IPS-NIHi7 (cell line): Measurements from ENCODE around the gene AJAP1.

Experiments
- DNase-seq: peaks from one replicate; pipeline ENCODE4 v3.0.0; 2012; ENCODE audit warnings: mixed read lengths; ENCODE audit errors: extremely low spot score

The AJAP1 gene

DNA sequence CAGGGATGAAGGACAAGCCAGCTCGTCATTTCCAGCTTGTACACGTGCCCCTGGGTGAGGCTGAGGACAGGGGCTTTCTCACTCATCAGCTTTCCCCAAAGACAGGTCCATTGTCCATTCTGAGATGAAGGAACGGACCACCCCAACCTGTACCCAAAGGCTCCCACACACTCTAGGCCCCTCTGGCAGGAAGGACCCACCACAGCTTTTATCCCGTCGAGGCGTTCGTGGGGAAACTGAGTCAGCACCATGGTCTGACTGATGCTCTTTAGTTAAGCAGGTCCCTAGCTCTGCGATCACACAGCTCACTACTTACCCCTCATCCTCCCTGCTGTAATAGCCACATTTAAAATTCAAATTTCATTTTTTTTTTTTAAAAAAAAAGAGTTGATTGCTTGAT is 117.3 kb downstream of the AJAP1 start:
- DNase-seq, result no peak

DNA sequence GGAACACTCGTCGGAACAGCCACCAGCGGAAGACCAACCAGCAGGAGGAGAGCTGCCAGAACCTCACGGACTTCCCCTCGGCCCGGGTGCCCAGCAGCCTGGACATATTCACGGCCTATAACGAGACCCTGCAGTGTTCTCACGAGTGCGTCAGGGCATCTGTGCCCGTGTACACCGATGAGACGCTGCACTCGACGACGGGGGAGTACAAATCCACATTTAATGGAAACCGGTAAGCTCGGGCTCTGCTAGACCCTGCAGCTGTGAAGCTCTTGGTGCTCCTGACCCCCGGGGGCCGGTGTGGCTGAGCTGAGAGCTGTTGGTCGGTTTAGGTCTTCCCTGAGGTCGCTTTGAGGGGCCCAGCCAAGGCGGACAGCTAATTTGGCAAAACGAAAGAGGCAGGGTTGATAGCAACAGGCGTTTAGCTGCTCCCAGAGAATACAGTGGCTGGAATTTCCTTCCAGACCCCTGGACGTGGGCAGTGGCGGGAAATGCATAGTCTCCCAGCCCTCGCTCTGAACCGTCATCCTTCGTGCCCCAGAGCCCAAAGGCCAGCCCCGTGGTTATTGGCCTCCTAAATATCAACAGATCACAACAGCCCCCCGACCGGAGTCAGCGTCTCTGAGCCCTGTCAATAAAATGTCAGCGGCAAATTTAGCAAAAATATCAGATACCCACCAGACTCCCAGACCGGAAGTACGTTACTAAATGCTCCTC is 118.0 kb downstream of the AJAP1 start:
- DNase-seq, result no peak

DNA sequence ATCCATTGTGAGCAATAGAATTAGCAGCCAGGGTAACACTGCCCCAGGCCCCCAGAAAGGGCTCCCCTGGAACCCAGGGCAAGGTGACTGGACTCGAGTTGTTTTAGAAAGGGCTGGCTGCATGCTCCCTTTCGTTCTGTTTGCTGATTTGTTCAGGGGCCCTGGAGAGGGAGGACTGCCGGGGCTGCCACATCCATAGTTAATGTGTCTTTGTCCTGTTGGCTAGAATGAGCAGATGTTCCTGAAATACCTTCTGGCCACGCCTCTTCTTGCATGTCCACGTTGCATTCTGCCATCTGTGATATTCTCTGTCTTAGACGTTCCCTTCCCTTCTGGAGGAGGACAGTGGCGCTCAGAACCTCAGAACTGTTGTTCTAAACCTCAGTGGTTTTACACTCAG is 118.8 kb downstream of the AJAP1 start:
- no peak for DNase-seq

DNA sequence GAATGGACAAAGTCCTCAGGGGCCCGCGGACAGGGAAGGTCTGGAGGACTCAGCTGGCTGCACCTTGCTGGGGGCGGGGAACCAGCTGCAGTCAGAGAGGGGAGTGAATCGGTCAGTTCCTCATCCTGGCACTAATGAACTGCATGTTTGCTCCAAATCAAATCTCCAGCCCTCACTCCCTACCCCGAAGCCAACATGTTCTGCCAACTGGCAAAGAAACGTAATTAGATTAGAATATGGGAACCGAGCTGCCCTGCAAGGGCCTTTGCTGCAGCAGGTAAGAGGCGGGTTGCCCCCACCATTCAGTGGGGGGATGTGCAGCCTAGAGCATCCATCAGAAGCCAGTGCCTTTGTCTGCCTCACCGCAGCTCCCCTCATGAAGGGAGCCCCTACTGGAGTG is 121.1 kb downstream of the AJAP1 start:
- DNase-seq, result no peak

DNA sequence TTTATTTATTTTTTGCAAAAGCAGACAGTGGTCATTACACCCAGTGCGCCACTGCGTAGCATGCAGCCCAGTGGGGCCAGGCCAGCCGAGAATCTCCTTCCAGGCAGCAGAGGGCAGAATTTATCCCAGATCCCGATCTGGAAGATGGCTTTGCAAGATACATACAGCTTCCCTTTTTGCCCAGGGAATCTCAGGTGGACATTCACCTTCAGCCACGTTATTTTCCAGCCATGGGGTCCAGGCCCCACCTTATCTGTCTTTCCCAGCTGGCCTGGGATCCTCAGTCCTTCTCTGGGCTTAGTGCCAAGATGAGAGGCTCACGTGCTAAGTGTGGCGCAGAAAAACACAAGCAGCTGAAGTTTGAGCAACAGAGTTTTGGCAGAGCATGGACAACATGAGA is 123.6 kb downstream of the AJAP1 start:
- peak; percentile 69 for DNase-seq

DNA sequence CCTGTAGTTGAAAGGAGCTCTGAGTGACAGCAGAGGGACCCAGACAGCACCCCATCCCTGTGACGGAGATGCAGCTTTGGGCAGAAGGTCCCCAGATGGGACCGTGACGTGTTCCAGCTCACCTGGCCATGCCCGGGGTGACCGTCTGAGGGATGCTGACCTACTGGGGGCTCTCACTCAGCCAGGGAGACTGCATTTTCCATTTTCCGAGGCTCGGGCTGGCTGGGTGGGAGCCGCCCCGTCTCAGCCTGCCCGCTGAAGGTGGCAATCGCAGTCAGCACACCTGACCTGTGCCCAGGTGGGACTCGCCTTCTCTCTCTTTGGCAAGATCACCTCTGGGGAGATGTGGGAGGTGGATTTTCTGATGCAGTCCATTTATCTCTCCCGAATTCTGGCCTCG is 127.2 kb downstream of the AJAP1 start:
- no peak for DNase-seq

DNA sequence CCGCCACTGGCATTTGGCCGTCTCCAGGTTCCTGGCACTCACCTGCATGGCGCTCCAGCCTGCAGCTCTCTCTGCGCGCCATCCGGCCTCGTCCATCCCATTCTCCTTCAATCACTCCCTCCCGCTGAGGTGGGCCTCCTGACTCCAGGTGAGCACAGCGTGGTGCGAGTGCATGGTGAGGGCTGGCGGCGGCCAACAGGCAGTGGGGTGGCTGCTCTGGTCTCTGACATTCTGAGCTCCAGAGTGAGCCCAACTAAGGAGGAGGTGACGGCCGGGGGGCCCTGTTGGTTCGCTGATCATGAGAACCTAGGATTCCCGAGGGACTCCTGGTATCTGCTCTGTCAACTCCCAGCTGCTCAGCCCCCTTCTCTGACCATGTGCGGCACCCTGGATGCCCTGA is 130.4 kb downstream of the AJAP1 start:
- DNase-seq, result no peak

DNA sequence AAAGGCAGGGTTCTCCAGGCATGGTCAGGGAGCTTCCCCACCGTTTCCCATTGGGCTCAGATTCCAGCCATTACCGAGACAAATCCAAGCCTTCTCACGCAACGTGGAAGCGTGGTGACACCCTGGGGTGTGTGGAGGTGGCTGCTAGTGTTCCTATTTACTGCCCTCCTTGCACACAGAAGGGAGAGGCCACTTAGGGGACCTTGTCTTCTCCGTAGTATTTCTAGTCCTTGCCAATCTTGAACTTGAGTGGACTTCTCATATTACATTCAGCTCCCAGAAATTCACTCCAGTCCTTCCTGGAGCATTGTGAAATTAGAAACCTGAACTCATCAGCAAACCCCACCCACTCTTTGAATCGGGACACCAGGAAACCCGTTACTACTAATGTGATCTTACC is 131.6 kb downstream of the AJAP1 start:
- no peak for DNase-seq

DNA sequence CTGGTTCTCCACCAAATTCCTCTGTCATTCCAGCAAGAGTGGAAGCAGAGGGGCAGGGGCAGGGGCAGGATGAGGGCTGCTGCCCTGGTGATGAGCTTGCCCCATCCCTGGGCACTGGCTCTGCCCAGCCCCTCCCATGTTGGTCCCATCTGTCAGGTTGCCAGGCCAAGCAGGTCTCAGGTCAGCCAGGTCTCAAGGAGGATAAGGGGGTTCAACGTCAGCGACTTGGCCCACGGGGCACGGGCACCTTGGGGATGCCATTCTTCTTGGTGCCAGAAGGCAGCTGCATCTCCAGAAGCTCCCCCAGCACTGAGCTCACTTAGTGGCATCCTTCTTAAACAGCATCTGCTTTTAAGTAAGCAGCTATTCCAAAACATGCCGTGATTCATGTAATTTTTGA is 133.1 kb downstream of the AJAP1 start:
- DNase-seq, result no peak

DNA sequence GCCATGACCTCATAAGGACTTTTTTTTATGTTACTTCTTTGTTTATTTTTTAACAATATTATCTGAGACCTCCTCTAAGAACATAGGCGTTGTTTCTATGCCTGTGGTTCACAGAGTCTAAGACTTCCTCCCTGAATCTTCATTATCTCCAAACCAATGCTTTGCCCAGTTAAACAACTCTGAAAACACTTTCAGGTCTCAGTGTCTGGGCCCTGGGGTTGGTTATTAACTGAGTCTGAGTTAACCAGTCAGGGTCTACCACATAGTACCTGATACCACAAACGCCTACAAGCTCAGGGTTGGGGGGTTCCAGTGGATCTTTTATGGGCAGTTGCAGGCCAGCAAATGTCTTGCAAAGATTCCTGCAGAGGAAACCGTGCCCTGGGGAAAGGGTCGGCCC is 138.2 kb downstream of the AJAP1 start:
- no peak for DNase-seq

DNA sequence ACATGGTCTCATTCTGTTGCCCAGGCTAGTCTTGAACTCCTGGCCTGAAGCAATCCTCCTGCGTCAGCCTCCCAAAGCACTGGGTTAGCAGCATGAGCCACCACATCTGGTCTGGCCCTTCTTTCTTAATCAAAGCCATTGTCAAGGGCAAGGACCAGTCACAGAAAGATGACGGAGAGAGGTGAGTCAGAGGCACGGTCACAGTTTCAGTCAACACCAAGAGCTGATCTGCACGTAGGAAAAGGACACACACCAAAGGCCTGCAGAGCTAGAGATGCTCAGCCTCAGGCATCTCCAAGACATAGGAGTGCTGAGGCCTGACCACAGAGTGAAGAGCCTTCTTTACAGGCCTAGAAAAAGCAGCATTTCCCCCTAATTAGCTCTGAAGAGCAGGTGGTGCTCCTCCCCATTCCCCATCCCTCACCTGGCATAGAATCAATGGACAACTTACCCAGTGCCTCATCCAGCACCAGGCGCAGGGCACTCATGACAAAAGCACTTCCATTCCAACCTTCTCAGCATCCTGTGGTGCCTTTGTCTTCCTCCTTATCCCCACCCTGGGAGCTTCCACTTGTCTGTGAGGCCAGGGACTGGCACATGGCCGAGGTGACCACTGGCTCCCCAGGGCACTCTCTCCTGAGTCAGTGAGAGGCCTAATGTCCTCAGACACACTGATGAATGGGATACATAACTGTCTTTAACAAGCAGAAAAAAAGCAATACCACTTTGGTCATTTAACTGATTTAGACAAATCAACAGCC is 139.8 kb downstream of the AJAP1 start:
- peak; percentile 5 for DNase-seq

DNA sequence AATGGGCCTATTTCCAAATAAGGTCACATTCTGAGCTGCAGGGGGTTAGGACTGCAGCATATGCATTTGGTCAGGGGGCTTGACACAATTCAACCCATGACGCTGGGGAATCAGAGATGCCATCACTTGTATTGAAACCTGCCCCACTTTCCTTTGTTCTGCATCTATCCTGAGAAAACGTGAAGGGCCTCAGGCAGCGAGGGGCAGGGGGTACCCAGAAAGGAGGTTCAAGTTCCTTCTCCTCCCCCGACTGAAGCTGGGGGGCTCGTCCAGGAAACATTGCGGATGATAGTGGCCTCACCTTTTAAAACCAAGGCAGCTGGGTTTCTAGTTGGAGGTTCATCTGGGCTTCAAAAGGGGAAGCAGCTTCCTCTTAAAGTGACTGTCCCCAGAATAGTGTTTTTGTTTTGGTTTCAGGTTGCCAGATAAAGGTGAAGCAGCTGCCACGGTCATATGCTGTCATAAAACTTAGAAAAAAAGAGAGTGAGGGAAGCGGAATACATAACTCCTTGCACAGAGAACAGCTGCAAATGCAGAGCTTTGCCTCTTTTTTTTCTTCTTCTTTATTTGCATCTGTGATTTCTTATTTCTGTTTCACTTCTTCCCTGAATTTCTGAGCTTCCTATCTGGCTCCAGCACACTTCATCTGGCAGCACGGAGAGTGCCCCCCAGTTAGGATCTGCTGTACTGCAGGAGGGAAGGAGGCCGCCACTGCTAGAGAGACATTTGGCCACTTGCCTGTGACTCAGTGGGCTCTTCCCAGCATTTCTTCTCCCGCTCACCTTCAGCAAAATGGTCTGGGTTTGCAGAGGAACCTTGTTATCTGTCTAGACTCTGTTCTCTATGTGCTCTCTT is 142.0 kb downstream of the AJAP1 start:
- DNase-seq, result peak; percentile 6

DNA sequence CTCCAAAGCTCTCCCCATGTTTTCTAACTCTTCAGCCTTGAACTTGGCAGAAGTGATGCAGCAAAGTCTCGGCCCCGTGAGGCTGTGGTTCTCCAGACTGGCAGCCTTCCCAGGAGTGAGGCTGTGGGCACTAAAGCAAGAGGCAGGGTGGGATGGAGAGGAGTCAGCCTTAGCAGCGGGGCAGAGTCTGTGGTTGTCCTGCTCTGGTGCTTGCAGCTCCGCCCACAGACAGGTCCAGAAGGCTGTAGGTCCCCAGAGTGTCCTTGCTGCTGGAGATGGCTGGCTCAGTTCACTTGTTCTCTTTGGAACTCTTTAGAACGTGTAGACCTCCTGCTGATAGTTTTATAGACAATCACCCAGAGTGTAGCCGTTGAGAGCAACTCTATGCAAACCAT is 142.6 kb downstream of the AJAP1 start:
- peak; percentile 4 for DNase-seq

DNA sequence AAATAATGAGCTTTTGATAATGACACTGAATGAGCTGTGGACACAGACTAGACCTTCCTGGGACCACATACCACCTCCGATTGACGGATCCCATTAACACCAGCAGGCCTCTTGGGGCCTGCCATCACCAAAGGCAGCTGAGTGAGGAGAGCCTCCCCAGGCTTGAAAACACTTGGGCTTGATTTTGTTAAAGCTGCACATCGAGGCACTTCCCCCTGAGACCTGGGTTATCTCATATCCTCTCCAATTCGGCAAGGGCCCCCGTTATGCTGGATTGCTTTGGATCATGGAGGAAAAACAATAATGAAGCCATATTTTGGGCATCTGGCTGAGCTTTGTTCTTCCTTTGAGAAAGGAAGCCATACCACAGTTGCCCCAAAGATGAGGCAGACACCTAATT is 143.0 kb downstream of the AJAP1 start:
- peak; percentile 4 for DNase-seq

DNA sequence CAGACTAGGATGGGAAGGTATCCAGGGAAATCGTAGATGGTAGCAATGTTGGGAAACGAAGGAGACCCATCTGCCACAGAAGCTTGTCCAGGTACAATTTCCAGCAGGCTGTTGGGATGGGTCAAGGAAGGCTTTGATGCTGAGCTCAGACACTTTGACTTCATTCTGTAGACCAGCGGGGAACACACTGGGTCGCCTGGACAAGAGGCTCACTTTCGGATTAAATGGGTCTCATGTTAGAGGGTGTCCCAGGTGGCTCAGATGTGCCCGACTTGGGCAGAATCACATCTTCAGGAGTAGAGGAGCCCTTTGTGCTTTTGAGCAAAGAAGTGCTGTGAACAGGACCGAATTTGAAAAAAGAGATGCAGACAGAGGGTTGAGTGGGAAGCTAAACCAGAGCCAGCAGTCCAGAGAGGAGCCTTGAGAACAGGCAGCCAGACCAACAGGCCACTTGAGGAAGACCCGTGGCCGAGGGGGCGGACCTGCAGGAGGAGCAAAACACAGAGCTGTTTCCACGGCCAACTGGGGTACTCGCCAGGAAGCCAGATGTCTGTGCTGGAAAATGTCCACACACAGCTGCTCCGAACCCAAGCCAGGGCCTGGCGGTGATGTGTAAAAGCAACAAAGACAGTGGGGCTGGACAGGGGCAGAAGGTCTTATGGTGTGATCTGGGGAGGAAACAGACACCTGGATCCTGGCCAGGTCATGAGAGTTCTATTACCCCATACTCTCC is 146.9 kb downstream of the AJAP1 start:
- DNase-seq, result peak; percentile 4

DNA sequence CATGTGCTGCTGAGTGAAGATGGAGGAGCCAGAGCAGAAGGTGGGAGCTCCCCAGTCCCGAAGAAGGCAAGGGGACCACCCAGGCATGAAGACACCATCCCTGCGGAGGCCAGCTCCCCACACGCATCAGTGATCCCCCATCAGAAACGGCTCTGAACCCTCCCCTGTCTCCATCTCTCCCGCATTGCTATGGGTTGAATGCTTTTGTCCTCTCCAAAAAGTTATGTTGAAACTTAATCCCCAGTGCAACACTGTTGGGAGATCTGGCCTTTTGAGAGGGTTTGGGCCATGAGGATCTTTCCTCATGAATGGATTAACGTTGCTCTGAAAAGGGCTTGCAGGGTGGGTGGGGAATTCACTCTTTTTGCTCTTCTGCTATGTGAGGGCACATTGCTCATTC is 147.6 kb downstream of the AJAP1 start:
- peak; percentile 3 for DNase-seq

DNA sequence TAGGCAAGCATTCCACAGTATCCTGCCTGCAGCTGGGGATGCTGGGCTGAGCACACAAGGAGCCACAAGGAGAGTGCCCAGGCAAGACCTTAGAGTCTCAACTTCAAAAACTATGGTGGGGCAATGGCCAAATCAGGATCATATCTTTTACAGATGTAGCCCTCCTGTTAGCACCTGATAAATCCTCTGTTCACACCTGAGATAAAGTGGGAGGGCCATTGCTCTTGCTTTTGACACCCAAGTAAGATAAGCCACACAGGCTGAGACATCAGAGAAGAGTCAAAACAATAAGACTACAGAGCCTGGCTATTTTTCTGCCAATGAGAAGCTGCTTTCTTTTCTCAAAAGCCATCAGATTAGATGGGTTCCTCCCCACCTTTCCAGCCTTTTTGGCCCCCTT is 148.9 kb downstream of the AJAP1 start:
- peak; percentile 10 for DNase-seq

DNA sequence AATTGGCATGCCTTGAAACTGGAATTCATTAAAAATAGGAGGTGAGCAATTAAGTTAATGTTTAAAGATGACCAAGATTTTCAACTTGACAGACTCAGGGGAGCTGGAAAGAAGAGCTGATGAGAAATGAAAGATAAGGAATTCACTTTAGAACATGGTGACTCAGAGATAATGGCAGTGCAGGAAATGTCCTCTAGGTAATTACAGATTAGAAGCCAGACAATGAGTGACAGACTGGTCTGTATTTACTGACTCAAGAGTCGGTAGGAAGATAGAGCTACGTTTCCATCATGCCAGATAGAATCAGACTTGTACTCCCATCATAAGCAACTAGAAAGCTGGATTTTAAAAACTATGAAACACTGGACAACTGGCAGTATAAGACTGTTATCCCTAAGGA is 151.6 kb downstream of the AJAP1 start:
- DNase-seq, result peak; percentile 17

DNA sequence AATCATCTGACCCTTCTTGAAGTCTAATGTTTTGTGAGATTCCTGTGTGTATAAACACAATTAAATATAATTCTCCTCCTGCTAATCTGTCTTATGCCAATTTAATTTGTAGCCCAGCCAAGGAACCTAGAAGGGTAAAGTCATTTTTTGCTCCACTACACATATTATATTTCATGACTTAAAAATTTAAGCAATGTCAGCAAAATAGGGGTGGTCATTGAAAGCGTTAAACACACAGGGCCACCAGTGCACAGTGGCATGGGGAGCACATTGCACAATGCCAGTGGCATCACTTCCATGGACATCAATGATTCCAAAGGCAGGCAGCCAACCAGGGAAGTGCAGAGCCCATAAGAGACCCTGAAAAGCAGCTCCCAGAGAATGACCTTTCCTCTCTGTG is 166.1 kb downstream of the AJAP1 start:
- DNase-seq, result no peak

DNA sequence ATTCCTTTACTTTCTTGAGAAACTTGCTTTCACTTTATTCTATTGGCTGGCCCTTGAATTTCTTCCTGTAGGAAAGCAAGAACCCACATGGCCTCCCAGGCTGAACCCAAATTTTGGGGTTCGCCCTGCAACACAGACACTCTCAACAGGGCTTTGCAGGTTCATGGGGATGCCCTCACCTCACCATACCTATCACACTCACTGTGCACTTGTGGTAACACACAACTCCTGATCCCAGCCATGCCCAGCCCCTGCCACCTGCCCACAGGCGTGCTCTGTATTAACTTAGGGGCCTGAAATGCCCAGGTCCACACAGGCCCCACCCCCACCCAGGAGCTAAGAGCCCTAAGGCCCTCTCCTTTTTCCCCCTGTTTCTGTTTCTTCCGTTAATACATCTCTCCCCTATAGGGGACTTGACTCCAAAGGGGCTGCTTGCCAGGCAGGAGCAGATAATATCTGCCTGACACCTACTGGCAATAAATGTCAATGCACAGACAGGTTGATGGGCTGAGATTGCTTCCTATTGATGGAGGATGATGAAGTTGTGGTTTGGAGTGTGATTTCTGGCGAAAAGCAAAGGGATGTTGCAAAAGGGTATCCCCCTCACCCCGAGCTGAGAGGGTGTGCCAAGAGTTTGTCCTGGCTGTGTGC is 171.5 kb downstream of the AJAP1 start:
- DNase-seq, result peak; percentile 79

DNA sequence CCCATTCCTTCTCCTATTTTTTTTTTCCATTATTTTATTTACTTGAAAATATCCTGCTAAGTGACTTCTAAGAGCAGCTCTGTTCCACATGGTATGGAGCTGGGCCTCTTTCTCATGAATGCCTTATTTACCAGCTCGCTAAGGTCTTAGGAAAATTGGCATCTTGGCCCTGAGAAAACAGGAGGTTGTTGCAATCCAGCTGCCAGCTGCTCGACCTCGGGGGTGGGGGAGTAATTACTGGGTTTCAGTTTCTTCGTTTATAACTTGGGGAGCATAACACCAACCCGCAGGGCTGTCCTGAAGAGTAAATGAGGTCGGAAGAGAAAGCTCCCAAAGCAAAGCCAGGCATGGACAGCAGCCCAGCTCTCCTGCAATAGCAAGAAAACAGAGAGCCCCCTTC is 176.3 kb downstream of the AJAP1 start:
- DNase-seq, result no peak
